Heart left ventricle (tissue), 13 donors: ENCODE results near the gene HIC2.
"Not testable (repeated sequence)": the region's sequence is repeated elsewhere in the genome, so short reads cannot be mapped to it uniquely, and the experiment has no call there.

Experiments used
- CTCF ChIP-seq, 12 donors: fragments of 200-600 bp; sonication (generic) in 4 of 12; IDR thresholded peaks; one replicate each; pipeline versions ENCODE4 v1.5.0 to v1.8.0; 2018 to 2022; ENCODE audit warnings: antibody characterized with exemption in 12 of 12, mild to moderate bottlenecking in 5 of 12
- POLR2A ChIP-seq, 2 donors: fragments of 450-650 bp; IDR thresholded peaks; one replicate each; pipeline ENCODE4 v1.6.1; 2017; ENCODE audit warnings: antibody characterized with exemption in 2 of 2, mild to moderate bottlenecking in 2 of 2, moderate library complexity in 2 of 2
- donor health status: ischemic (EF 13 %, LVEDD 7.1; RV severe dilation, severe dysfunction).
- donor health status: DM: no; HTN: yes; CAD: no.
- donor health status: DM: no; HTN: no; CAD: no.
- donor health status: ischemic (EF 25% LVEDD 6.9; RV normal size, moderate dysfunction).
- donor health status: ischemic (EF 25% LVEDD 5.7; RV mildly dilated, moderate dysfunction).
- donor health status: ischemic (EF 35%, LVEDD 5.7; RV mildly dilated, moderate dysfunction).
- donor health status: nonischemic (EF 11% LVEDD 7.7; RV severe dilation, severe dysfunction).
- donor health status: DM: yes; HTN: yes; CAD: no.
- donor health status: PGD.
- donor health status: ischemic (EF 29% LVEDD 5.4; RV normal size, mild dysfunction).
- donor health status: nonischemic (EF 23%, LVEDD 6.1; RV moderate dilation, normal function).

DNA sequence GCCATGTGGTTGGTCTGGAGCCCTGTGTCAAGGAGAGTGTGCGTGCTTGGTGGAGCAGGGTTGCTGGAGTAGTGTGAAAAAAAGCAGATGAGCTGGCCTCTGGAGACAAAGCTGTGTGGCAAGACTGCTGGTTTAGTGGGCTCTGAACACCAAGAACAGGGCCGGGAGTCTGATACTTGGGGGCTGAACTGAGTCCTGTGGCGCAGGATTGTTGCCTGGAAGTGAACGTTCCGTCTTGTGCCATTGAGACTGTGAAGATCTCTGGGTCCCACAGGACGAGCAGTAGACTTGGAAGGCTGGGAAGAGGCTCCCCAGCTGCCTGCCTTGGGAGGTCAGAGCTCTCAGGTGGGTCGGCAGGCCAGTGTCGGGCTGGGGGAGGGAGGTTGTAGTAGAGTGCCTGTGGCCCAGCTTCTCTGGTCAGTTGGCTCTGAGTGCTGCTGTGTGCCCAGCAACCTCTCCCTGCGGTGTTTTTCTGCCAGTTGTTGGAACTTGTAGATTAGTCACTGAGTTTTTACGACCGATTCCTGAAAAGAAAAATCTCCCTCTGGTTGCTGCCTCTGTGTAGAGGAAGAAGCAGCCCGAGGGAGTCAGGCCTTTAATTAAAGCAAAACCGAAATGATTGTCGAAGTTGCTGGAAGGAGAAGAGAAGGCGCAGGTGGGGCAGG is 1.9 kb downstream of the HIC2 start:
- not testable (repeated sequence) for TF ChIP-seq CTCF, POLR2A (IDR thresholded peaks at IDR 0.05)
